Limb (tissue), 2 donors: ENCODE results near the gene DLG4.
"Not testable (repeated sequence)": the region's sequence is repeated elsewhere in the genome, so short reads cannot be mapped to it uniquely, and the experiment has no call there.

ENCODE experiments used
- DNase-seq, 2 donors: peaks; one replicate each; pipeline ENCODE4 v3.0.0-alpha.2; 2016; ENCODE audit errors: extremely low spot score in 2 of 2

The DLG4 gene

DNA sequence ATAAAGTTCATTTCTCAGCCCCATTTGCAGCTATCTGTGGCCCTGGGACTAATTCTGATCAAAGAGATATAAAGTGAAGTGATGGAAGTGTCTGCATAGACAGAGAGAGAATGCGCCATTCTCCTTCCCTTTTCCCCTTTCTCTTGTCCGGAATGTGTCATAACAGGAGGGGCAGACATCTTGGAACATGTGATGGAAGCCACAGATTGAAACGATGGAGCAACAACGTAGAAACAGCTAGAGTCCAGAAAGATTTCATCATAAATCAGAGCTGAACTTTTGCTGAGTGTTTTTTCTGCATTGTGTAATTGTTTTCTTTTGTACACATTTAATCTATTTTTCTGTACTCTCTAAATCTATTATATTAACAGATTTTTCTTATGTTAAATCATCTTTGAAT is 51.8 kb downstream of the DLG4 start:
- no peak for DNase-seq

GRCh38 chr17:7166873-7167272 is 52.8 kb downstream of the DLG4 start:
- no peak for DNase-seq

DNA sequence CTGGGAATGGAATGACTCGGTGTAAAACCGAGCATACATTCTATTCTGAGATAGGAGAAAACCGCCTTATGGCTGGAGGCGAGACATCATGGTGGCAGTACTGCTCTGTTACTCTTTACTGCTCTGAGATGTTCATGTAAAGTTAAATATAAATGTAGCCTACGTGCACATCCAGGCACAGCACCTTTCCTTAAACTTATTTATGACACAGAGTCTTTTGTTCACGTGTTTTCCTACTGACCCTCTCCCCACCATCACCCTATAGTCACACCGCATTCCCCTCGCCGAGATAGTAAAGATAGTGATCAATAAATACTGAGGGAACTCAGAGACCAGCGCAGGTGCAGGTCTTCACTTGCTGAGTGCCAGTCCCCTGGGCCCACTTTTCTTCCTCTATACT is 60.1 kb downstream of the DLG4 start:
- DNase-seq, result not testable (repeated sequence)

DNA sequence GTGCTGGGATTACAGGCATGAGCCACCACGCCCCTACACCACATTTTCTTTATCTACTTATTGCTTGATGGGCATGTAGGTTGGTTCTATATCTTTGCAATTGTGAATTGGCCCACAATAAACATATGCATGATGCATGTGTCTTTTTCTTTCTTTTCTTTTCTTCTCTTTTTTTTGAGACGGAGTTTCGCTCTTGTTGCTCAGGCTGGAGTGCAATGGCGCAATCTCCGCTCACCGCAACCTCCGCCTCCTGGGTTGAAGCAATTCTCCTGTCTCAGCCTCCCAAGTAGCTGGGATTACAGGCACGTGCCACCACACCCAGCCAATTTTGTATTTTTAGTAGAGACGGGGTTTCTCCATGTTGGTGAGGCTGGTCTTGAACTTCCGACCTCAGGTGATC is 61.2 kb downstream of the DLG4 start:
- not testable (repeated sequence) for DNase-seq

GRCh38 chr17:7156342-7156940 is 63.2 kb downstream of the DLG4 start:
- DNase-seq, result no peak

DNA sequence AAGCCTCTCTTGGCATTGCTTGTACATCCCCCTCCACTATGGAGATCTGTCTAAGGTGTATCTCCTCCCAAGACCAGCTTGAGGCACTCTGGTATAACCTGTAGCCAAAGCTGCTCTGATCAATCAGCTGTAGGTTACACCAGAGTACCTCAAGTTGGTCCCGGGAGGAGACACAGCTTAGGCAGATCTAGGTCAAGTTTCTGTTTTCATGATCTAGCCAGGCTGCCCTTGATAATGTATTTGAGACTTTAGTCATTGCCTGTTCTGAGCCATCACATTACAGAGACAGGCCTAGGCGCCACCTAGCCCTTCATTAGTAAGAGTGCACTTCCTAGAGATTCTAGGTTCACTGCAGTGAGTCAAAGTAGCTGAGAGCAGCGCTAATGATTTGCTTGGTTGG is 71.9 kb downstream of the DLG4 start:
- DNase-seq, result no peak

GRCh38 chr17:7146115-7146514 is 73.5 kb downstream of the DLG4 start:
- DNase-seq, result no peak

- no peak for DNase-seq
Observed at GRCh38 chr17:7144213-7144612, 75.4 kb downstream of the DLG4 start.

DNA sequence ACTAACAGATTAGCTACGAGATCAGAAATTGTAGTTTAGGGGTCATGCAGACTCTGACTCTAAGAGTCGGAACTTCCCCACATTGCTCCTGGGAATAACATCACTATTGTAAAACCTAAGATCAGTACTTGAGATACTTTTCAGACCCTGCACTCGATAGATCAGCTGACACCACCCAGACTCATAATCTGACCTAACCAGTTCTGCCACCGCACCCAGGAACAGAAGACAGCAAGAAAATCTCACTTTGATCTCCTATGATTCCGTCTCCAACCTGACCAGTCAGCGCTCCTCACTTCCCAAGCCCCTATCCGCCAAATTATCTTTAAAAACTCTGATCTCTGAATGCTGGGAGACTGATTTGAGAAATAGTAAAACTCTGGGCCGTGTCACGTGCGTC is 77.8 kb downstream of the DLG4 start:
- DNase-seq, result no peak

DNA sequence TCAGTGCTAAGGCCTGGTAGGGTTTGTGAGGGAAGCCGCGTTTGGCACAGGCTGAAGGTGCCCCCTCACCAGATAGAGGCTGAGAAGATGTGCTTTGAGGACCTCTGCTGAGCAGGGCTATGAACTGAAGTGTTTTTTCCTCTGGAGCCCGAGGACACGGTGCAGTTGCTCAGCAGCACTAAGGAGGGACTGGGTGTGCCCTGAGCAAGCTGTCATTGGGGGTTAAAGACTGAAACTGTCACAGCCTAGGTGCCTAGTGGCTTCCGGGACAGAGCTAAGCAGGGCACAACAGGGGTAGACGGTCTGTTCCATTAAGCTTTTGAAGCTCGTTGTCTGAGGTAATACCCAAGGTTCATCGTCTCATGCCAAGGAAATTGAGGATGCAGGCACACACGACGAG is 80.2 kb downstream of the DLG4 start:
- DNase-seq, result no peak

GRCh38 chr17:7138800-7139381 is 80.7 kb downstream of the DLG4 start:
- DNase-seq, result no peak

DNA sequence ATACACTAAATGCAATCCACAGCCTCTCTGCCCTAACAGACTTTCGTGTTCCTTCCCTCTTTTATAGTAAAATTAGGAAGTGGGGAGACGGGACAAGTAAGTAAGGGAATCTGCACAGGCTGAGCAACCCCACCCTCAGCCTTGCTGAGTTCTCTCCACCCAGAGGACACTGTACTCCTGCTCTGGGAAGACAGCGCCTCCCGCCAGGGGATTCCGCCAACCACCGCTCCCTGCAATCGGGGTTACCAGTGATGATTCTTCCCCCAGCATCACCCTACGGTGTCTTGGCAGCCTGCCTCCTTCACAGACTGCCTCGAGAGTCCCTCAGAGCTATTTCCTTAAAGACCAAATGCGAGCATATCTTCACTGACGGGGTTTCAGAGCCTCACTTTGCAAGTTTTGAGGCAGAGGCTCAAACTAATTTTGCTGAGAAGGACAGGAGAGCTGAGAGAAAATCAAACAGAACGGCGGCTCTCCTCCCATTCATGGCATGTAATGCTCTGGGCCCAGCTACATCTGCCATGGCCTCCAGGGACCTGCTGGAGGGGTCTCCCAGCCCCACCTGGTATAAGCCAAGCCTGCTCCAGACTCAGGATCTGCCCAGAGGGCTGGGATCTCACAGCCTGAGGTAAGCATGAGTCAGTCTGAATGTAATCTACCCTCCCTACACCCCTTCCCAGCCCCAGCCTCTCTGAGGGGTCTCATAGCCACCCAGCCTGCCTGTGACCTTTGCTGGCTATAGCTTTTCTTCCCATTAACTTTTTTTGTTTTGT is 82.3 kb downstream of the DLG4 start:
- no peak for DNase-seq
